Measurements from ENCODE around the gene PRODH2.

The PRODH2 gene

DNA sequence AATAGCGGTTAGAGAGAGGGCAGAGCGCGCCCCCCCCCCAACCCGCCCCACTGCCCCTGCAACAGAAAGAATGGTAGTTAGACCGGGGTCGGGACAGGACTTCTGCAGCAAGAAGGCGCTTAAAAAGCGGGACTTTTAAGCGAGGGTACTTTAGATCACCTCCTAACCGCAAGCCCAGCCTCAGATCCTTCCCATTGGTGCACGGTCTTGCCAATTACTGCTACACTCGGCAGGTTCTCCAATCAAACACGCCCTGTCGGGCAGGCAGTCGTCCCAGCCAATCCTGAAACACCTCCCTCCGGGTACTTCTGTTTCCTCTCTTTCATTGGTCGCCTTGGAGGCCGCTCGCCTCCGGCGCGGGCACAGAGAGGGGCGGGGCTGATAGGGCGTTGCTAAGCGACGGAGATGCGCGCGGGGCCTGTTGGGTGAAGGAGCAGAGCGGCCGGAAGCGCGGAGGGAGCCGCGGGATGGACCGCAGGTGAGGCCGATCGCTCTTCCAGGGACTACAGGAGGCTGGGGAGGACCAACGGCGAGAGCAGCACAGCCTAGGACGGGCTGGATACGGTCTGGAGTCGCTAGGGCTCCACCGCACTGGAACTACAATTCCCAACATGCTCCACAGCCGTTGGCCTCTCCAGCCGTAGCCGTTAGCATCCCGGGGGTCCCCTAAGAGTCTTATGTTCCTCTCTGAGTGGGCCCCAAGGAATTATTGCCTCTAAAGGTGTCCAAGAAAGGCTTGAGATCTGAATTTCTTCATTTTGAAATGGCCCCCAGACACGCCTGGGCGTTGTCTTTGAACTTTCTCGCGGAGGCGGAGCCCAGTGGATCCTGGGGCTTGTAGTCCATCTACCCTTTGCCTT is 54.7 kb downstream of the PRODH2 start, which contains the start of gene PROSER3:
TSS of gene PROSER3 (plus strand) at position 428 of the 860 bp plus-strand sequence. CDS start at position 468, 40 bp downstream.
- H3K4me3 ChIP-seq (ENCODE audit: control insufficient read depth, low read depth, low read length), result peak within 1 kb of the TSS; percentile 83
- TF ChIP-seq, protein P1, sequence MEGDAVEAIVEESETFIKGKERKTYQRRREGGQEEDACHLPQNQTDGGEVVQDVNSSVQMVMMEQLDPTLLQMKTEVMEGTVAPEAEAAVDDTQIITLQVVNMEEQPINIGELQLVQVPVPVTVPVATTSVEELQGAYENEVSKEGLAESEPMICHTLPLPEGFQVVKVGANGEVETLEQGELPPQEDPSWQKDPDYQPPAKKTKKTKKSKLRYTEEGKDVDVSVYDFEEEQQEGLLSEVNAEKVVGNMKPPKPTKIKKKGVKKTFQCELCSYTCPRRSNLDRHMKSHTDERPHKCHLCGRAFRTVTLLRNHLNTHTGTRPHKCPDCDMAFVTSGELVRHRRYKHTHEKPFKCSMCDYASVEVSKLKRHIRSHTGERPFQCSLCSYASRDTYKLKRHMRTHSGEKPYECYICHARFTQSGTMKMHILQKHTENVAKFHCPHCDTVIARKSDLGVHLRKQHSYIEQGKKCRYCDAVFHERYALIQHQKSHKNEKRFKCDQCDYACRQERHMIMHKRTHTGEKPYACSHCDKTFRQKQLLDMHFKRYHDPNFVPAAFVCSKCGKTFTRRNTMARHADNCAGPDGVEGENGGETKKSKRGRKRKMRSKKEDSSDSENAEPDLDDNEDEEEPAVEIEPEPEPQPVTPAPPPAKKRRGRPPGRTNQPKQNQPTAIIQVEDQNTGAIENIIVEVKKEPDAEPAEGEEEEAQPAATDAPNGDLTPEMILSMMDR (IDR thresholded peaks at IDR 0.05; ENCODE audit: control insufficient read depth, insufficient read depth, low read depth, low read length, missing control alignments), result no peak
- DNase-seq (ENCODE audit: low read depth), result peak; percentile 99

- H3K4me3 ChIP-seq (ENCODE audit: control insufficient read depth, low read depth, low read length), result peak overlapping the region; percentile 55
- peak; percentile 57 for DNase-seq (ENCODE audit: low read depth)
- TF ChIP-seq, protein P1 (IDR thresholded peaks at IDR 0.05; ENCODE audit: control insufficient read depth, insufficient read depth, low read depth, low read length, missing control alignments), result no peak
These were observed 55.4 kb downstream of the PRODH2 start for GRCh38 chr19:35757231-35757748.

- H3K4me3 ChIP-seq (ENCODE audit: control insufficient read depth, low read depth, low read length), result peak within 1 kb of the TSS; percentile 55
- DNase-seq (ENCODE audit: low read depth), result no peak
- TF ChIP-seq, protein P1 (IDR thresholded peaks at IDR 0.05; ENCODE audit: control insufficient read depth, insufficient read depth, low read depth, low read length, missing control alignments), result no peak
These were observed 56.0 kb downstream of the PRODH2 start, which contains the start of gene HSPB6 for GRCh38 chr19:35756377-35757230. HSPB6 (minus strand) TSS chr19:35757029; CDS start chr19:35757008, 21 bp downstream.

GRCh38 chr19:35755550-35756376 is 56.9 kb downstream of the PRODH2 start:
- TF ChIP-seq, protein P1 (IDR thresholded peaks at IDR 0.05; ENCODE audit: control insufficient read depth, insufficient read depth, low read depth, low read length, missing control alignments), result no peak
- H3K4me3 ChIP-seq (ENCODE audit: control insufficient read depth, low read depth, low read length), result peak overlapping the region; percentile 55
- DNase-seq (ENCODE audit: low read depth), result no peak

GRCh38 chr19:35755131-35755549 is 57.5 kb downstream of the PRODH2 start:
- H3K4me3 ChIP-seq (ENCODE audit: control insufficient read depth, low read depth, low read length), result peak overlapping the region; percentile 1; the same call in 1 of the 2 replicates
- TF ChIP-seq, protein P1 (IDR thresholded peaks at IDR 0.05; ENCODE audit: control insufficient read depth, insufficient read depth, low read depth, low read length, missing control alignments), result no peak
- DNase-seq (ENCODE audit: low read depth), result no peak

Measured in AG09309 (cell line).